Astrocyte of the hippocampus (primary cell): Measurements from ENCODE around the gene CCDC83.
A peak's percentile ranks its signal among the peaks of the same experiment; 100 is the strongest.
"Not testable (repeated sequence)": the region's sequence is repeated elsewhere in the genome, so short reads cannot be mapped to it uniquely, and the experiment has no call there.

Source experiments
- DNase-seq: peaks from one replicate; pipeline ENCODE4 v3.0.0; 2011; ENCODE audit warnings: low read depth, low spot score

The CCDC83 gene

DNA sequence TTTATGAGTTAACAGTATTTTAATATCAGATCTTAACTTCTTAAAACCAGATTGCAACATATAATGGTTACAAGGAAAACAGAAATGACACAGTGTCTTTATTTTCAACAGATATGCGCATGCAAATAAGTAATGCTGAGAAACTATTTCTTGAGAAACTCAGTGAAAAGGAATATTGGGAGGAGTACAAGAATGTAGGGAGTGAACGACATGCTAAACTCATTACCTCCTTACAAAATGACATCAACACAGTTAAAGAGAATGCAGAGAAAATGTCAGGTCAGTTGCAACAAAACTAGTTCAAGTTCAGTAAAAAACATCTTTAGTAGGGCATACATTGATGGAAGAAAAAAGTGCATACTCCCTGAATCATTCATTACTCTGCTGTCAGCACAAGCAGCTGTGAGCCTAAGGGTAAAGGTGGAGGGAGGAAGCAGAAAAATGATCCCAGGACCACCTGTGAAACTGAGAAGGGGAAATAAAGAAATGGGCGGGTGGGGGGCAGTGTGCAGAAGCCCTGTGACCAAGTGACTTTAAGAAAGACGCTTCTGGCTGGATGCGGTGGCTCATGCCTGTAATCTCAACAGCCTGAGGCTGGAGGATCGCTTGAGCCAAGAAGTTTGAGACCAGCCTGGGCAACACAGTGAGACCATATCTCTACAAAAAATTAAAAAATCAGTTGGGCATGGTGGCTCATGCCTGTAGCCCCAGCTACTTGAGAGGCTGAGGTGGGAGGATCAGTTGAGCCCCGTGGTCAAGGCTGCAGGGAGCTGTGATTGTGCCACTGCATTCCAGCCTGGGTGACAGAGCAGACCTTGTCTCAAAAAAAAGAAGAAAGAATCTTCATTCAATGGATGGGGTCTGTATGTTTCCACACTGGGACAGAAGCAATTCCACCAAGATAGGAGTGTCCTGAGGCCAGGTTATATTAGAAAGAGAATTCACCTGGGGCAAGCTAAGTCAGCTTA is 31.2 kb downstream of the CCDC83 start:
- DNase-seq = peak; percentile 69

DNA sequence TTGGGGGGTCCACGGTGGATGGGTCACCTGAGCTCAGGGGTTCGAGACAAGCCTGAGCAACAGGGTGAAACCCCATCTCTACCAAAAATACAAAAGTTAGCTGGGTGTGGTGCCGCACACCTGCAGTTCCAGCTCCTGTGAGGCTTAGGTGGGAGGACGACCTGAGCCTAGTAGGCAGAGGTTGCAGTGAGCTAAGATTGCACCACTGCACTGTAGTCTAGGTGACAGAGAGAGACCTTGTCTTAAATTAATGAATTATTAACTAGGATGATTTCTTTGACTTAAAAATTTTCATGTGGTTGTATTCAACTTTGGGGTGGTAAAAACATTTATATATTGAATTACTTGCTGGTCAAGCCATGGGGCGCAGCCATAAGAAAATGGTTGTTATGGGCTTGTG is 33.9 kb downstream of the CCDC83 start:
- DNase-seq = no peak

DNA sequence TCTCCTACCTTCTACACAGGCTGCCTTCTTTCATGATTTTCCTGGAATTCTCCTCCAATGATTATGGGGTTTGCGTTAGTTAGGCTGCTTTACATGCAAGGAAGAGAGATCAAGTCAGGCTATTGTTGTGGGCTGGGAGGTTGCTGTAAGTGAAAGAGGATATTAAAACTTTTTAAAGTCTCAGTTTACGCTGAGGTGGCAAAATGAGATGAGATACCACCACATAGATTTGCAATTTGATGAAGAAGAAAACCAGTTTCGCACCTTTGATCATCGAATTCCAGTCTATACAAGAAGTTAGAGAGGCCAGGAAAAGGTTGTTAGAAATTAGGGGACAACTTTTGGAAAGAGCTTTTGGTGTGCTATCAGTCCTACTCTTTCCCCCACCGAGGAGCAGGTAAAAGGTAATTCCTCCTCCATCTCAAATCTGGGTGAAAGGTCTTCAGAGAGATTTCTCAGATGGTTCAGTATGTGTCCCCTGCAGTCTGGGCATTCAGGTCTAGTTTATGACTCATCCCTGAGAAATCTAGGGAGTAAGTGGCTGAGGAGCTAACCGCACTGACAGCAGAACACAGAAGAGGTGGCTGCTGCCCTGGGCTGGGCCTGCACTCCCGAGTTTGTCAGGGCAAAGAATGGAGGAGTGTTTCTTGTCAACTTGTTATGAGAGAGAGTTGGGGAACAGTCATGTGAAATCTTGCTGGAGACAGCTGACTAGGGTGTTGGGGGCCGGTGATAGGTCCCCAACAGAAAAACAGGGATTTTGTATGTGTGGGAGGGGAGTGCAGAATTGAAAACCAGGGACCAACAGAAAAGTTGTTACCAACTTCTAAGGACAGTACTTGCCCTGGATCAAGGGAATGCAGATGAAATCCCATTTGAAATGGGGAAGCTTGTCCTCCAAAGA is 34.7 kb downstream of the CCDC83 start:
- DNase-seq = peak; percentile 92

DNA sequence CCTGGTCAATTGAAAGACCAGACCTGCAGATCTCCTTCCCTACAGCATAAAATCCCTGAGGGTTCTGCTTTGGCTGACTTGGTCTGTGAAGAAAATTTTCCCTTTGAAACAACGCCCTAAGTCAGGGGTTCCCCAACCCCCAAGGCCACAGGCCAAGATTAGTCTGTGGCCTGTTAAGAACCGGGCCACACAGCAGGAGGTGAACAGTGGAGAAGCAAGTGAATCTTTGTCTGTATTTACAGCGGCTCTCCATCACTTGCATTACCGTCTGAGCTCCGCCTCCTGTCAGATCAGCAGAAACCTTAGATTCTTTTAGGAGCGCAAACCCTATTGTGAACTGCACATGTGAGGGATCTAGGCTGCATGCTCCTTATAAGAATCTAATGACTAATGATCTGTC is 38.2 kb downstream of the CCDC83 start:
- no peak for DNase-seq

DNA sequence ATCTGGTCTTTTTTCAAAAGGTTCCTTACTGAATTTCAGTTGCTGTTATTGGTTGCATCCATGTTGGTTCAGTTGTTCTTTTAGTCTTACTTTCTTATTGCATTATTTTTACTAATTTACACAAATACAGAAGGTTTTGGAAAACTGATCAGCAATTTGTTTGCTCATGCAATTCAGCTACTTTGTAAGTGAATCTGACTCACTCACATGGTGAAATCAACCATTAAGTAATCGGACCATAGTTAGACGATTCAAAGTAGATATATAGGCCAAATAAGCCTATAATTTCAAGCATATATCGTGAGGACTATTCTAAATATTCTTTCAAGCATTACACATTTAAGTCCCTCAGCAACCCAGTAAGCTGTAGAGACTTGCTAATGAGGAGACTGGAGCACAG is 41.7 kb downstream of the CCDC83 start:
- no peak for DNase-seq

DNA sequence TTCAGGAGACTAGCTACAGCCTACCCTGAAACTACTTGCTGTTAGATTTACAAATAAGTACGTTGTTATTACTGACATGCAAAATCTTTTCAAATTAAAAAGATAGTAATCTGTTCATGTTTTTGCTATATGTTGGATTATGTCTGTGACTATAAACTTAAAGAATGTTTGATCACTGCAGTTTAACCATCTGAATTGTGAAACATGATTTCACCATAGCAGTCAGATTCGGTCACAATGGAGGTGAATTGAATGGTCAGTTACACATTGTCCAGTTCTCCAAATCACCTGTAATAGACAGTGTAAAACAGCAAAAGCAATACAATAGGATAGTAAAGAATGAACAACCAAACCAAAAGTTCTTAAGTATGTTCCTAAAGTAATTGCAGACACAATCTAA is 43.3 kb downstream of the CCDC83 start:
- no peak for DNase-seq

DNA sequence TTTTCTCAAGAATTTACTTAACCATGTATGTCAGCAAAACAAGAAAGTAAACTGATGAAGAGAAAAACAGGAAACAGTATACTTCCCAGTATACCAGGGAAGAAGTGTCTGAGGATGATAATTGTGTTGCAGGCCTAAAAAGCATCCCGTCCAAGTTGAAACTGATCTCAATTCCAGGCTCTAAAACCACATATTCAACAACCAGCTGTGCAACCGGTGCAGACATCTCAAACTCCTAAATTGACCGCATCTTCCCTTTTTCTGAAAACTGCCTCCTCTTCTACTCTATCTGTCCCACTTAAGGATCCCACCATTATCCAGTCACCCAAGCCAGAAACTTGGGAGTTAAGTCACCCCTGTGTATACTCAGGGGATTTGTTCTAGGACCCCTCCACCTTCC is 47.2 kb downstream of the CCDC83 start:
- DNase-seq = no peak

DNA sequence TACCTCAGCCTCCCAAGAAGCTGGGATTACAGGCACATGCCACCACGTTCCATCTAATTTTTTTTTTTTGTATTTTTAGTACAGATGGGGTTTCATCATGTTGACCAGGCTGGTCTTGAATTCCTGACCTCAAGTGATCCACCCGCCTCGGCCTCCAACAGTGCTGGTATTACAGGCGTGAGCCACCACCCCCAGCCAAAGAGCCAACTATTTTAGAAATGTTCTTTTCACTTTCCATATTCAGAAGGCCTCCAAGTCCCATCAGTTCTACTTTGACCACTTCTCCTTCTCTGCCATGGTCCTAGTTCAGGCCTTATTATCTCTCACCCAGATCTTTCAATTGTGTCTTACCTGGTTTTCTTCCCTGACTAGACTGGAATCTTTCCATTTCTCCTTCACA is 48.2 kb downstream of the CCDC83 start:
- no peak for DNase-seq

DNA sequence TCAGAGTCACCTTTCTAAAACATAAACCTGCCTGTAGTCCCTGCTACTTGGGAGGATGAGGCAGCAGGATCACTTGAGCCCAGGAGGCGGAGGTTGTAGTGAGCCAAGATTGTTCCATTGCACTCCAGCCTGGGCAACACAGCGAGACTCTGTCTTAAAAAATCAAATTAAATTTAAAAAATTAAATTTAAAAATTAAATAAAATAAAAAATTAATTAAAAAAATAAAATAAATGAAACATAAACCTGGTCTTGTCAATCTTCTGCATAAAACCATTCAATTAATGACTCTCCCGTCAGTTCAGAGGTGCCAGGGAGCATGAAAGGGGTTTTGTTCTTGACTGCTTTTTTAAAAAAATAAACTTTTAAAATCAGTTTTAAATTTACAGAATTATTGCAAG is 48.6 kb downstream of the CCDC83 start:
- DNase-seq = no peak

DNA sequence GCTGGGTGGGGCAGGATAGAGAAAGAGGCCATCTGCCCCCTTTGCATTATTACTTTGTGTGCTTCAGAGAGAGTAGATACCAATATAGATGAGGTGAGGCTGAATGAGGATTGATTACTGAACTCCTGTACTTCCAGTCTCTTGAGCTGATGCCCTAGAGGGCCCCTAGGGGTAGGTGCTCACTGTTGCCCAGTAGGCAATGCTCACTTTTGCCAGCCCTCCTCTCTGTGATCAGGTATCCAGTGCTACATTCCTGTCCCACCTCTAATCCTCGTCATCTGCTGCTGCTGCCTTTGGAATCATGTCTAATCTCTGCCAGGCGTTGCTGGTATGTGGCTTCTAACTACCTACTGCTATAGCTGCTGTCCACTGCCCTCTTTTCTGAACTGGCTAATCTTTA is 57.2 kb downstream of the CCDC83 start:
- DNase-seq = no peak

DNA sequence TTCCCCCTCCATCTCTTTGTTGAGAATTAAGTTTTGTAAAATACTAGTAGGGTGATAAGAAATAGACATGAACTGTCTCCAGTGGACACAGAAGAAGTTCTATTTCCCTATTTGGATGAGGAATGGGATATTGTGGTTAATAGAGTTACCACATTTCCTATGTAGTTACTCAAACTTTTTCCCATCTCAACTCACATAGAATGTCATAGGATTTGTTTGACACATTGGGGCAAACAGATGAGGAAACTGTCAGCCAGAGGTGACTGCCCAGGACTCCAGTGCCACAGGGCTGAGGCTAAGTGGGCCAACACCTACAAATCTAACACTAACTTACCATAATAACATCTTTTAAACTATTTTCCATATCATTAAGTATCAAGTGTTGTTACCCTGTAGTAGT is 58.3 kb downstream of the CCDC83 start:
- no peak for DNase-seq

DNA sequence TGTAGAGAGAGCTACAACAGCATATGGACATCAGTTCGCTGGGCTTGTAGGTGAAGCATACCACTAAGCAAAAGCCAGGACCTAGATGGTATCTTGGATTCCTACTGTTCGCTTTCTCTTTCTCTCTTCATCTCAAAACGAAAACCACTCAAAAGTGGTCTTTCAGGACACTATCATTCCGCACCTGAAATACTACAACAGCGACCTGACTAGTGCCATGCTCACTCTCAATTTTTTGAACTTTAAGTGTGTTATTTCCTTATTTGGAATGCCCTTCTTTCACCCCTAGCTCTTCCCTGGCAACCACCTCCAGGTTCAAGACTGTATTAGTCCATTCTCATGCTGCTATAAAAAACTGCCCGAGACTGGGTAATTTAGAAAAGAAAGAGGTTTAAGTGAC is 59.2 kb downstream of the CCDC83 start:
- DNase-seq = no peak

DNA sequence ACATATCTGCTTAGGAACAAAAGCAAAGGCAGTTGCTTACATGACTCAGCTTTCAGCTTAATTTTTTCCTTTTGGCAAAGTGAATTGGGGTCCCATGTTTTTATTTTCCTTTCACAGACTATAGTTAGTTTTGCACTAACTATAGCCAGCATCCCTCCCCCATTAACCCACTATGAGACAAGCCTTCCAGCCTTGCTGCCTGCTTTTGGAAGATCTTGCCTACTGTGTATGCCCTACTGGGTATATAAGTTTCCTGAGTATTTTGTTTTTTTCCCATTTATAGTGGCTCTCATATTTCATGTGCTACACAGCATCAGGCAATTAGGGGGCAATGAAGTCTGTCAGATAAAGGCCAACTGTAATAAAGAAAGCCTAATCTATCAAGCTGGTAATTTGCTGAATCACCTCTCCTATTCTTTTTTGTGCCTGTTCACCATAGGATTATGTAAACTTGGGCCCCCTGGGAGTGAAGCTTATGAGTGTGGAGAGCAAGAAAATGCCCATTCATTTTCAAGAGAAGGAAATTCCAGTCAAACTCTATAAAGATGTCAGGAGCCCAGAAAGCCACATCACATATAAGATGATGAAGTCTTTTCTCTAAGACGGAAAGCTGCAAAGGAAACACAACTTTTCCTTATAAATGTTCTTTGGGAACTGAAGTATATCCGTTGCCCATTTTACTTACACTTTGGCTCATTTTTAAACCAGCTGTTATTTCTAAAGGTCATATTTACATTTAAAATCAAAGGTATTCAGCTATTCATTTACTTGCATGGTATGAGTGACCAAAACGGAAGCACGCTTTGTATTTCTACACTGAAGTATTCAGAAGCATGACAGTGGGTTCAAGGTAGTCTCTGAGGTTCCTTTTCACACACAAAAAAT is 64.0 kb downstream of the CCDC83 start:
- peak; percentile 61 for DNase-seq

DNA sequence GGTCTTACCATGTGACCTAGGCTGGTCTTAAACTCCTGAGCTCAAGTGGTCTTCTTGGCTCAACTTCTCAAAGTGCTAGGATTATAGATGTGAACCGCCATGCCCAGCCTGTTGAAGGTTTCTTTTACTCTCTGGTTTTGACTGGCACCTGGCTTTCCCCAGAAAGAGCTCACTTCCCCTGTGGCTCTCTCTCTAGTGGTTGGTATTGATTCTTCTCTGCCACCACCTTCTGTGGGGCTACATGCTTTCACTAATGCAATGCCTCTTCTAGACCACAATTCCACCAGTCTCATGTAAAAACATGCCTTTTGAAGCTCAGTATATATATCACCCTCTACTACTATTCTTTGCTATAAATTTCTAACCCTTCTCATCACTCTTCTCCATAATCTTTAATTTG is 67.2 kb downstream of the CCDC83 start:
- no peak for DNase-seq

DNA sequence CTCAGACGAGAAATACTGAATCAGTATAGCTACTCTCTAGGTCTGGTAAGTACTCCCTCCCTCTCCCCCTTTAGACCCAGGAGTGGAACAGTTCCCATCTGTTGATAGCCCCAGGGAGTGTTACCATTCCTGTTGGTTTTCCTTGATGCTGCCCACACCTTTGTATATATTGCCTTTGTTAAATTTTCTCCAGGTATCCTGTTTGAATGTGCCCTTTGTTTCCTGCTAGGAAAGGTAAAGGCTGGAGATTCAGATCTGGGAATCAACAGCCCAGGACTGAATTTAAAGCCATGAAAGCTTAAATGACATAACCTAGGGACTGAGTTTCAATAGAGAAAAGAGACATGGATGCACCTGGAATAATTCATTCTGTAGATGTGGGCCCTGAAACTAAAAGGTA is 68.3 kb downstream of the CCDC83 start:
- no peak for DNase-seq

DNA sequence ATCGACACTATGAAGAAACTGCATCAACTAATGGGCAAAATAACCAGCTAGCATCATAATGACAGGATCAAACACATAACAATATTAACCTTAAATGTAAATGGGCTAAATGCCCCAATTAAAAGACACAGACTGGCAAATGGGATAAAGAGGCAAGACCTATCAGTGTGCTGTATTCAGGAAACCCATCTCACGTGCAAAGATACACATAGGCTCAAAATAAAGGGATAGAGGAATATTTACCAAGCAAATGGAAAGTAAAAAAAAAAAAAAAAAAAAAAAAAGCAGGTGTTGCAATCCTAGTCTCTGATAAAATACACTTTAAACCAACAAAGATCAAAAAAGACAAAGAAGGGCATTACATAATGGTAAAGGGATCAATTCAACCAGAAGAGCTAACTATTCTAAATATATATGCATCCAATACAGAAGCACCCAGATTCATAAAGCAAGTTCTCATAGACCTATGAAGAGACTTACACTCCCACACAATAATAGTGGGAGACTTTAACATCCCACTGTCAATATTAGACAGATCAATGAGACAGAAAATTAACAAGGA is 71.6 kb downstream of the CCDC83 start:
- not testable (repeated sequence) for DNase-seq

DNA sequence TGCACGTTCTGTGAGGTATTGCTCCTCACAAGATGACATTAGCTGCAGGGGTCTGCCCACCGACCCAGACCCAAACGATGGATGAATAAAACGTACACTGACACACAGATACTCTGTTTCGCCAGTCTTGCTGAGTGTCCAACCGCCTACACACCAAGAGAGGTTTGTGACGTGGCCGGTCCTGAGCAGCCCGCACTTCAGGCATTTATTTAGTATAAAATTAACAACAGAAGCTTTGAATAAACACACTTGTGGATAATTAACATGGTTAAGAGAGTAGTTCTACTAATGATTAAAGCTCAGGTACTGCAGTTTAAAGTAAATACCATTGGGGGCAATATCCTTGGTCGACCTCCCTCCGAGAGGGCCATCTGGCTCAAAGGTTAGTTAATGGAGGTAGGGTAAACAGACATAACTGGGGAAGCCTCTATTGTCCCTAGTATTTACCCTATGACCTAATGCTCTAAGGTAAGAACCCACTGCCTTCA is 75.7 kb downstream of the CCDC83 start:
- DNase-seq = no peak

DNA sequence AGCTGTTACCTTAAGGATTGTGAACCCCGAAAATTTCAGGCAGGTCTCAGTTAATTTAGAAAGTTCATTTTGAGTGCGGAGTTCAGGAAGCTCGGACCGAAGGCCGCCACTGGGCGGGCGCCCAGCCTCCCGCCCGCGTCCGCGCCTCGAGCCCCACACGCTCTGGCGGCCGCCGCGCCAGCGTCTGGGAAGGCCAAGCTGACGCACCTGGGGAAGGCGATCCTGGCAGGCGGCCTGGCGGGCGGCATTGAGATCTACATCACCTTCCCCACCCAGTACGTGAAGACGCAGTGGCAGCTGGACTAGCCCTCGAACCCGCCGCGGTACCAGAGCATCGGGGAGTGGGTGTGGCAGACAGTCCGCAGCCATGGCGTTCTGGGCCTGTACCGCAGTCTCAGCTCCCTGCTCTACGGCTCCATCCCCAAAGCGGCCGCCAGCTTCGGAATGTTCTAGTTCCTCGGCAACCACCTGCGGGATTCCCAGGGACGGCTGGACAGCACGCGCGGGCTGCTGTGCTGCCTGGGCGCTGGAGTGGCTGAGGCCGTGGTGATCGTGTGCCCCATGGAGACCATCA is 79.5 kb downstream of the CCDC83 start:
- no peak for DNase-seq

DNA sequence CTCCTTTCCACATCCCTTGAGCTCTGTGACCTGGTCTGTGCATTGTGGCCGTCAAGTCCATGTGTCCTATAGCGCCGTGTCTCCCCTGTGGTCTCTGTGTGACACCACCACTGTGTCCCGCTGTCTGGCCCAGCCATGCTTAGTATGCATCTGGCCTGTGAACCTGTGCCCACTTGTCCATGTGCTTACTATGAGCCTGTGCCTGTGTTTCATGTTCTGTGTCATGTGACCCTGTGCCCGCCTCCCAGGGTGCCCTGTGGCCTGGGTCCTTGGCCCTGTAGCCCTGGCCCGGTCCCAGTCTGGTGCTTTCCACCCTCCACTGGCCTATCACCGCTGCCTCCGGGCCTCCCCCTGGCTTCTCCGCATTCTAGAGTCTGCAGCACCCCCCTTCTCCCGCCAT is 80.6 kb downstream of the CCDC83 start:
- DNase-seq = no peak

DNA sequence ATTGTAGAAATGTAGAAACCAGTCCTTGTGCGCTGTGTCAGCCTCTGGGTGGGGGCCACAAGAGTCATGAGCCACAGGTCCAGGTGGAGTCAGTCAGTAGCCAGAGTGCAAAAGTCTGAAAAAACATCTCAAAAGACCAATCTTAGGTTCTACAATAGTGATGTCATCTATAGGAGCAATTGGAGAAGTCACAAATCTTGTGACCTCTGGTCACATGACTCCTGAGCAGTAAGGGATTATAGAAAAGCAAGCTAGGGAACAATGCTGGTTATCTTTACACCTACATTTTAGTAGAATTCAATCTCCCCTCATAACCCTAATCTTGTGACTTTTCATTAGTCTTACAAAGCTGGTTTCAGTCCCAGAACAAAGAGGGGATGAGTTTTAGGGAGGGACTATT is 82.7 kb downstream of the CCDC83 start:
- DNase-seq = no peak
